Calu3 (cell line): ENCODE data around the gene ABR. TPM values are rescaled to one million over a fixed set of nuclear protein-coding genes. Genes with fewer than 3 reads are reported as not detected.
"Not testable (repeated sequence)": the region's sequence is repeated elsewhere in the genome, so short reads cannot be mapped to it uniquely, and the experiment has no call there.

Experiments
- BruUV-seq: library from RNA; stranded (reverse); fragments of 400-500 nt; replicated peaks from 2 replicates; lab custom pipeline; 2021; lab: Mats Ljungman, UMichigan
- CTCF ChIA-PET: fragments of 300-600 bp; sonication (Branson Sonifier 250); formaldehyde crosslinking; loops from one replicate; lab custom pipeline; 2022; ENCODE audit warnings: antibody characterized with exemption; lab: Charles Lee
- DNase-seq: peaks from one replicate; pipeline ENCODE4 v3.0.0; 2022
- H3K27ac Mint-ChIP-seq: one replicate; pipeline ENCODE4 v1.8.0; 2022; ENCODE audit warnings: mixed read lengths; ENCODE audit not compliant: unreplicated experiment
- H3K27me3 Mint-ChIP-seq: one replicate; pipeline ENCODE4 v1.8.0; 2022; ENCODE audit warnings: mixed read lengths; ENCODE audit not compliant: unreplicated experiment
- H3K36me3 Mint-ChIP-seq: one replicate; pipeline ENCODE4 v1.8.0; 2022; ENCODE audit warnings: mild to moderate bottlenecking, moderate library complexity, mixed read lengths; ENCODE audit not compliant: insufficient read depth, unreplicated experiment
- H3K4me1 Mint-ChIP-seq: one replicate; pipeline ENCODE4 v1.8.0; 2022; ENCODE audit warnings: mild to moderate bottlenecking, low read depth, mixed read lengths; ENCODE audit not compliant: unreplicated experiment
- H3K4me3 Mint-ChIP-seq: one replicate; pipeline ENCODE4 v1.8.0; 2022; ENCODE audit warnings: mild to moderate bottlenecking, low read depth, moderate library complexity, mixed read lengths; ENCODE audit not compliant: unreplicated experiment
- H3K9me3 Mint-ChIP-seq: one replicate; pipeline ENCODE4 v1.8.0; 2022; ENCODE audit warnings: low read depth, mixed read lengths; ENCODE audit not compliant: unreplicated experiment
- intact Hi-C: fragments of 100-400 bp; cut with micrococcal nuclease; formaldehyde crosslinking; loops from one replicate; pipeline ENCODE4 v1.10.0; 2022; ENCODE audit not compliant: unreplicated experiment
- total RNA-seq: library from RNA; stranded (reverse); gene quantifications from 2 replicates; pipeline ENCODE4 v1.2.3, GENCODE V29; 2022
- TF ChIP-seq, protein P1 (sequence below): fragments of 200-600 bp; IDR thresholded peaks from one replicate; pipeline ENCODE4 v1.8.0; 2022; ENCODE audit warnings: antibody characterized with exemption; ENCODE audit not compliant: unreplicated experiment

Gene ABR
- total RNA-seq, 1 experiment from 2014 or later, result 92.7 TPM

DNA sequence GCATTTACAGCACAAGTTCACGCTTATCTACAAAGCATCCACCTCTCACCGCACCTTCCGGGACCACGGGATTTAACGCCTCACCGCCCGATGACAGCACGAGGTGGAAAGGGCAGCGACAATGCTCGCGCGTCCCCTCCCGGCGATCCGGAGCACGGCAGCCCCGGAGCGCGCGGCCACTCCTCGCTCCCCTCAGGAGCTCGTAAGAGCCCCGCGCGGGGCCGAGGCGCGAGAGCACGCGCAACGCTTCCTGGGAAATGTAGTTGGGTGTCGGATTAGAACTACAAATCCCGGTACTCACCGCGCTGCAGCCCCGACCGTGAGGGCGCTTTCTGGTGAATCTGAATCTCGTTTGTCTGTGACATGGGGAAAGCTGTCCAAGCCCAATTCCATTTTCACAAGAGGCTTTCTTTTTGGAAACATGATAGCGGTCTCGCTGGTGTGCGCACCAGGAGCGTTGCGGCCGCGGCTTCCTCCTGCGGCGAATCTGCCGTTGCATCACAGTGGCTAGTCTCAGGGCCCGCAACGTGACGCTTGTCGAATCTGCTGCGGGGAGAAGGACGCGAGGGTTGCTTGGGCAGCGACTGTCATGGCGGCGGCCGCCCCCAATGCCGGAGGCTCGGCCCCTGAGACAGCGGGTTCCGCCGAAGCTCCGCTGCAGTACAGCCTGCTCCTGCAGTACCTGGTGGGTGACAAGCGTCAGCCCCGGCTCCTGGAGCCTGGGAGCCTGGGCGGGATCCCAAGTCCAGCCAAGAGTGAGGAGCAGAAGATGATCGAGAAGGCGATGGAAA is 183.0 kb downstream of the ABR start, which contains the start of gene TIMM22:
Gene TIMM22 (plus strand): TSS at position 576 of the 791 bp plus-strand sequence. CDS start 14 bp downstream, at position 590.
- TF ChIP-seq, protein P1, sequence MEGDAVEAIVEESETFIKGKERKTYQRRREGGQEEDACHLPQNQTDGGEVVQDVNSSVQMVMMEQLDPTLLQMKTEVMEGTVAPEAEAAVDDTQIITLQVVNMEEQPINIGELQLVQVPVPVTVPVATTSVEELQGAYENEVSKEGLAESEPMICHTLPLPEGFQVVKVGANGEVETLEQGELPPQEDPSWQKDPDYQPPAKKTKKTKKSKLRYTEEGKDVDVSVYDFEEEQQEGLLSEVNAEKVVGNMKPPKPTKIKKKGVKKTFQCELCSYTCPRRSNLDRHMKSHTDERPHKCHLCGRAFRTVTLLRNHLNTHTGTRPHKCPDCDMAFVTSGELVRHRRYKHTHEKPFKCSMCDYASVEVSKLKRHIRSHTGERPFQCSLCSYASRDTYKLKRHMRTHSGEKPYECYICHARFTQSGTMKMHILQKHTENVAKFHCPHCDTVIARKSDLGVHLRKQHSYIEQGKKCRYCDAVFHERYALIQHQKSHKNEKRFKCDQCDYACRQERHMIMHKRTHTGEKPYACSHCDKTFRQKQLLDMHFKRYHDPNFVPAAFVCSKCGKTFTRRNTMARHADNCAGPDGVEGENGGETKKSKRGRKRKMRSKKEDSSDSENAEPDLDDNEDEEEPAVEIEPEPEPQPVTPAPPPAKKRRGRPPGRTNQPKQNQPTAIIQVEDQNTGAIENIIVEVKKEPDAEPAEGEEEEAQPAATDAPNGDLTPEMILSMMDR, result peak; percentile 60
- Mint-ChIP-seq H3K27me3 (no peaks in the 10 kb centered on the region), H3K4me1 (peaks cover 12% of the 10 kb centered on the region), H3K27ac (peak within 1 kb of the TSS; percentile 92), H3K4me3 (peak within 1 kb of the TSS; percentile 96), H3K9me3 (no peaks in the 10 kb centered on the region), H3K36me3 (peaks cover 45% of the 10 kb centered on the region)
- peak; percentile 90 for DNase-seq
- BruUV-seq, result no TSS peak
- intact Hi-C loops, result no loop called here
- CTCF ChIA-PET, result interaction anchor here (0.6 to 1.4 kb wide), 9 partner anchors 15 to 272 kb away, joined by 3 to 8 read pairs (median 4); partner anchors contain the start of gene NXN

DNA sequence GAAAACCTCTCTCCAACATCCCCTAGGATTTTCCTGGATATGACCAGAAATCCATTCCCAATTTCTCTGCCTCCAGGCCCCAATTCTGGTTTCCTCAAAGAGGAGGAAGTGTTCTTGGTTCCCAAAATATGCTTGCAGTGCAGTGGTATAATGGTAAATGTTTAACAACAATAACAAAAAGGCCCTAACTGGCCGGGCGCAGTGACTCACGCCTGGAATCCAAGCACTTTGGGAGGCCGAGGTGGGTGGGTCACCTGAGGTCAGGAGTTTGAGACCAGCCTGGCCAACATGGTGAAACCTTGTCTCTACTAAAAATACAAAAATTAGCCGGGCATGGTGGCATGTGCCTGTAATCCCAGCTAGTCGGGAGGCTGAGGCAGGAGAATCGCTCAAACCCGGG is 184.5 kb downstream of the ABR start:
- H3K4me3 Mint-ChIP-seq, H3K9me3 Mint-ChIP-seq, intact Hi-C loops, H3K27me3 Mint-ChIP-seq, BruUV-seq, DNase-seq, CTCF ChIA-PET: not testable (repeated sequence)
- peak overlapping the region; percentile 33 for H3K27ac Mint-ChIP-seq
- H3K36me3 Mint-ChIP-seq, result peaks cover 31% of the 10 kb centered on the region
- peaks cover 12% of the 10 kb centered on the region for H3K4me1 Mint-ChIP-seq

DNA sequence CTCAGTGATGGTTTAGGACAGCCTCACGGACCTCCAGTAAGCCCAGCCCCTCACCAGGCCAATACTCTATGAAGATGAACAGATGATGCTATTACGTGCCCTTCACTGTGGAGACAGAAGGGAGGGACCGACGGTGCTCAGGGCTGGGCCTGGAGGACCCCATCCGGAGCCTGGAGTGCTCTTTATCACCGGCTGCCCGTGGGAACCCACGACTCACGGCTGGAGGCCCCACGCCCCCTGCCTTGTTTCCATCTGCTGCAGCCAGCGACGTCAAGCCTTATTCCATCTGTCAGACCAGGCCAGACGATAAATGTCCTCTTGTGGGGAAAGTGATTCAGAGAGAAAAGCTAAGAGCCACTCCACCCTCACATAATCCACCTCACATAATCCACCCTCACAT is 186.8 kb downstream of the ABR start:
- CTCF ChIA-PET, result interaction anchor here (0.6 kb wide), 1 partner anchor 328 kb away, joined by 5 read pairs; no protein-coding TSS in a partner anchor

DNA sequence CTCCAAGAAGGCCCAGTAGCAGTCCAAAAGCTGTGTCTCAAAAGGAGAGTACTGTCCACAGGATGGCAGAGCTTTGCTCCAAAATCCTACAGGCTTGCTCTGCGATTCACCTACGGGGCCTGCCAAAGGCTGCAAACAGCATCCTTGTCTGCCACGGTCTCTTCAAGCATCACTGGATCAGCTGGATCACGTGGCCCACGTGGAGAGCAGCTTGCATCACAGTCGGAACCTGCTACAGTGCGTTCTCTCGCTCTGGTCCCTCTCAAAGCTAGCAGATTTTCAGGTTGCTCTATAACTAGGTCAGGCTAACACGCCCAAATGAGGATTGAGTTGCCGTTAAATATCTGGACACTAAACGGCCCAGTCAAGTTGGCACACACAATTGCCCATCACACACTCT is 191.2 kb downstream of the ABR start:
- CTCF ChIA-PET, result no interaction called here
- H3K36me3 Mint-ChIP-seq, result no peaks in the 10 kb centered on the region
- H3K4me3 Mint-ChIP-seq, result no peak overlapping the region

More for the DNA sequence above, 186.8 kb downstream of the ABR start:
- Mint-ChIP-seq H3K4me3 (no peak overlapping the region), H3K4me1 (peaks cover 4% of the 10 kb centered on the region), H3K27me3 (no peaks in the 10 kb centered on the region), H3K36me3 (peaks cover 16% of the 10 kb centered on the region), H3K9me3 (no peaks in the 10 kb centered on the region), H3K27ac (no peak overlapping the region)
- no peak for DNase-seq
- intact Hi-C loops, result no loop called here
- TF ChIP-seq, protein P1, result no peak
- no TSS peak for BruUV-seq

More for the DNA sequence above, 191.2 kb downstream of the ABR start:
- Mint-ChIP-seq H3K27me3 (no peaks in the 10 kb centered on the region), H3K4me1 (no peaks in the 10 kb centered on the region), H3K27ac (no peak overlapping the region), H3K9me3 (no peaks in the 10 kb centered on the region)
- intact Hi-C loops, result loop anchor here (10.0 kb wide), 1 partner anchor 114 kb away; no protein-coding TSS in a partner anchor
- TF ChIP-seq, protein P1, result no peak
- DNase-seq, result no peak
- BruUV-seq, result no TSS peak
